ENCODE results near the gene MBD3.
A peak's percentile ranks its signal among the peaks of the same experiment; 100 is the strongest.

MBD3 gene

DNA sequence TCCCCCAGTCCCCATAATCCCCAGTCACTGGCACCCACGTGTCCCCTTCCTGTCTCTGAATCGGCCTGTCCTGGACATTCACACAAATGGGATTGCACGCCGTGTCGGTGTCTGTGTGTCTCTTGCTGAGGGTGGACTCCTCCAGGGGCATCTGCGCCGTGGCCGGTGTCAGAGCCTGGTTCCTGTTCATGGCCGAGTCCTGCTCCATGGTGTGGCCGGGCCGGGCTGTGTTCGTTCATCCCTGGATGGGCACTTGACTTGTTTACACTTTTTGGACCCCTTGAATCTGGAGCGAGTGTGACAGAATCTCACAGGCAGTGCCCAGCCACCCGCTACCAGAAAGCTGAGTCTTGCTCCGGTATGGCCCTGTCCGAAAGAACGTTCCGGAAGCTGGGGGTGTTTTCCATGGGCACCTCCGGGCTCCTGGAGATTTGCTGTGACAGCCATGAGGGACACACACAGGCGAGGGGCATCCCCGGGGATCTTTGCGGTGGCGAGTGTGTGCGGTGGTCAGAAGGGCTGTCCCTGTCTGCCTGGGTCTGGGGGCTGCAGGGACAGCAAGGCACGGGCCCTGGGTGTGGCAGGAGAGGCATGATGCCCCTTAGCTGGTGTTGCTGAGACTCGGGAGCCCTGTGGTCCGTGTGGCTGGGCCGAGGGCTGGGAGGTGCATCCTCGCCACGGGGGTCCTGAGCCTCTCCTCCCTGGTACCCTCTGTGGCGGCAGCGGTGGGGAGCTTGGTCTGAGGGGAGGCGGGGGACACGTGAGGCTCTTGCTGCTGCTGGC, 18.1 kb downstream of the MBD3 start:
- TF ChIP-seq, protein P1, sequence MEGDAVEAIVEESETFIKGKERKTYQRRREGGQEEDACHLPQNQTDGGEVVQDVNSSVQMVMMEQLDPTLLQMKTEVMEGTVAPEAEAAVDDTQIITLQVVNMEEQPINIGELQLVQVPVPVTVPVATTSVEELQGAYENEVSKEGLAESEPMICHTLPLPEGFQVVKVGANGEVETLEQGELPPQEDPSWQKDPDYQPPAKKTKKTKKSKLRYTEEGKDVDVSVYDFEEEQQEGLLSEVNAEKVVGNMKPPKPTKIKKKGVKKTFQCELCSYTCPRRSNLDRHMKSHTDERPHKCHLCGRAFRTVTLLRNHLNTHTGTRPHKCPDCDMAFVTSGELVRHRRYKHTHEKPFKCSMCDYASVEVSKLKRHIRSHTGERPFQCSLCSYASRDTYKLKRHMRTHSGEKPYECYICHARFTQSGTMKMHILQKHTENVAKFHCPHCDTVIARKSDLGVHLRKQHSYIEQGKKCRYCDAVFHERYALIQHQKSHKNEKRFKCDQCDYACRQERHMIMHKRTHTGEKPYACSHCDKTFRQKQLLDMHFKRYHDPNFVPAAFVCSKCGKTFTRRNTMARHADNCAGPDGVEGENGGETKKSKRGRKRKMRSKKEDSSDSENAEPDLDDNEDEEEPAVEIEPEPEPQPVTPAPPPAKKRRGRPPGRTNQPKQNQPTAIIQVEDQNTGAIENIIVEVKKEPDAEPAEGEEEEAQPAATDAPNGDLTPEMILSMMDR (IDR thresholded peaks at IDR 0.05; ENCODE audit: control insufficient read depth, insufficient read depth, low read depth, low read length, missing control alignments), result no peak
- no peak overlapping the region for H3K4me3 ChIP-seq (ENCODE audit: control insufficient read depth, low read depth, low read length)
- DNase-seq (ENCODE audit: low read depth), result no peak

DNA sequence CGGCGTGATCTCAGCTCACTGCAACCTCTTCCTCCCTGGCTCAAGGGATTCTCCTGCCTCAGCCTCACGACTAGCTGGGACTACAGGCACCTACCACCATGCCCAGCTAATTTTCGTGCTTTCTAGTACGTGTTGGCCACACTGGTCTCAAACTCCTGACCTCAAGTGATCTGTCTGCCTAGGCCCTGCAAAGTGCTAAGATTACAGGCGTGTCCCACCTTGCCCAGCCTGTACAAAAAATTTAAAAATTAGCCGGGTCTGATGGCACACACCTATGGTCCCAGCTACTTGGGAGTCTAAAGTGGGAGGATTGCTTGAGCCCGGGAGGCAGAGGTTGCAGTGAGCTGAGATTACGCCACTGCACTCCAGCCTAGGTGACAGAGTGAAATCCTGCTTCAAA, 19.9 kb downstream of the MBD3 start:
- no peak overlapping the region for H3K4me3 ChIP-seq (ENCODE audit: control insufficient read depth, low read depth, low read length)
- TF ChIP-seq, protein P1 (IDR thresholded peaks at IDR 0.05; ENCODE audit: control insufficient read depth, insufficient read depth, low read depth, low read length, missing control alignments), result no peak
- no peak for DNase-seq (ENCODE audit: low read depth)

DNA sequence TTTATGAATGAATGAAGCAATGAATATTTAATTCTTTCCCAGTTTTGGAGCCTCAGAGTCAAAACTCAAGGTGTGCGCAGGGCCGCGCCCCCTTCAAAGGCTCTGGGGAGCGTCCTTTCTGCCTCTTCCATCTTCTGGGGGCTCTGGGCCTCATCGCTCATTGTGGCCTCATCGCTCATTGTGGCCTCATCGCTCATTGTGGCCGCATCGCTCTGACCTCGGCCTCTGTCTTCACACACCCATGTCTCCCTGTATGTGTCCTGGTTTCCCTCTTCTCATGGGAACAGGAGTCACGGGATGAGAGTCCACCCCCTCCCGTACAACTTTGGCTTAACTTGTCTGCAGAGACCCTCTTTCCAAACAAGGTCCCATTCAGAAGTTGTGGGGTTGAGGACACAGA, 21.3 kb downstream of the MBD3 start:
- H3K4me3 ChIP-seq (ENCODE audit: control insufficient read depth, low read depth, low read length), result no peak overlapping the region
- TF ChIP-seq, protein P1 (IDR thresholded peaks at IDR 0.05; ENCODE audit: control insufficient read depth, insufficient read depth, low read depth, low read length, missing control alignments), result no peak
- no peak for DNase-seq (ENCODE audit: low read depth)

DNA sequence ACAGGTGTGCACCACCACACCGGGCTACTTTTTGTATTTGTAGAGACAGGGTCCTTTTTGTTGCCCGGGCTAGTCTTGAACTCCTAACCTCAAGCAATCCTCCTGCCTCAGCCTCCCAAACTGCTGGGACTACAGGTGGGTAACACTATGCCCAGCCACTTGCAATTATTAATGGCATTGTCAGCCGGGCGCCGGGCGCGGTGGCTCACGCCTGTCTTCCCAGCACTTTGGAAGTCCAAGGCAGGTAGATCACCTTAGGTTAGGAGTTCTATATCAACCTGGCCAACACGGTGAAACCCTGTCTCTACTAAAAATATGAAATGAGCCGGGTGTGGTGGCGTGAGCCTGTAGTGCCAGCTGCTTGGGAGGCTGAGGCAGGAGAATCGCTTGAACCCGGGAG, 21.8 kb downstream of the MBD3 start:
- no peak overlapping the region for H3K4me3 ChIP-seq (ENCODE audit: control insufficient read depth, low read depth, low read length)
- DNase-seq (ENCODE audit: low read depth), result no peak
- TF ChIP-seq, protein P1 (IDR thresholded peaks at IDR 0.05; ENCODE audit: control insufficient read depth, insufficient read depth, low read depth, low read length, missing control alignments), result no peak

DNA sequence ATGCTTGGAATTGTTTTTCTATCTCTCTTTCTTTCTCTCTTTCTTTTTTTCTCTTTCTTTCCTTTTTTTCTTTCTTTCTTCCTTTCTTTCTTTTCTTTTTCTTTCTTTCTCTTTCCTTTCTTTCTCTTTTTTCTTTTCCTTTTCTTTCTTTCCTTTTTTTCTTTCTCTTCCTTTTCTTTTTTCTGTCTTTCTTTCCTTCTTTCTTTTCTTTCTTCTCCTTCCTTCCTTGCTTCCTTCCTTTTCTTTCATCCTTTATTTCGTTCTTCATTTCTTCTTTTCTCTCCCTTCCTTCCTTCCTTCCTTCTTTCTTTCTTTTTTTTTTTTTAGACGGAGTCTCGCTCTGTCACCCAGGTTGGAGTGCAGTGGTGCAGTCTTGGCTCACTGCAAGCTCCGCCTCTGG, 22.7 kb downstream of the MBD3 start:
- TF ChIP-seq, protein P1 (IDR thresholded peaks at IDR 0.05; ENCODE audit: control insufficient read depth, insufficient read depth, low read depth, low read length, missing control alignments), result no peak
- no peak for DNase-seq (ENCODE audit: low read depth)
- no peak overlapping the region for H3K4me3 ChIP-seq (ENCODE audit: control insufficient read depth, low read depth, low read length)

DNA sequence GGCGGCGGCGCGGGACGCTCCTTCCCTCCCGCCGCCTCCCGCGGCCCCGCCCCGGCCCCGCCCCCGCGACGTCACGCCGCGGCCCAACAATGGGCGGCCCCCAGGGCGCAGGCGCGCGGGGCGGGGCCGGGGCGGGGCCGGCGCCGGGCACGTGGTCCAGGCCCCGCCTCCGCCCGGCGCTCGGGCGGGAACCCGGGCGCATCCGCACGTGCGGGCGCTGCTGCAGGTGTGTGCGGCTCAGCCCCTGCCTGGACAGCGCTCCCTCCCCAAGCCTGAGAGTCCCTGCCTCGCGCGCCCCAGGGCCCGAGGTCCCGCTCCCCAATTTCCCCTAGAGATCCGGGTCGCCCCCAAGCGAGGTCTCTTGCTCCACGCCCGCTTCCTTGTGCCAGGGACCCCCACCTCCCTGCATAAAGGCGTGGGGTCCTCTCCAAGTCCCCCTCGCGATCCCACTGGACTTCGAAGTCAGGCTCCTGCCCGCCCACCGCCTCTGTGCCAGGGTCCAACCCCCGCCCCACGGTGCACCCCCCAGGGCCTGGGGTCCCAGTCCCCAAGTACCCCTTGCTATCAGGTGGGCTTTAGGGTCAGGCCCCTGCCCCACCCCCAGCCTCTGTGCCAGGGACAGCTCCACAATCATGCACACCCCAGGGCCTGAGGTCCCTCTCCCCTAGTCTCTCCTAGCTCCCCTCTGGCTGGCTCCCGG, 24.2 kb downstream of the MBD3 start, which contains the start of gene MEX3D:
Gene MEX3D (minus strand): TSS at position 6 of the 700 bp plus-strand sequence. CDS start 267 bp downstream, outside the sequence.
- TF ChIP-seq, protein P1 (IDR thresholded peaks at IDR 0.05; ENCODE audit: control insufficient read depth, insufficient read depth, low read depth, low read length, missing control alignments), result no peak
- H3K4me3 ChIP-seq (ENCODE audit: control insufficient read depth, low read depth, low read length), result peak within 1 kb of the TSS; percentile 71
- DNase-seq (ENCODE audit: low read depth), result no peak
